Heart left ventricle (tissue), 16 donors: ENCODE data around the gene CT47C1. TPM values are rescaled to one million over a fixed set of nuclear protein-coding genes. Genes with fewer than 3 reads are reported as not detected.
A peak's percentile ranks its signal among the peaks of the same experiment; 100 is the strongest.
"Not testable (repeated sequence)": the region's sequence is repeated elsewhere in the genome, so short reads cannot be mapped to it uniquely, and the experiment has no call there.

Experiments
- ATAC-seq, 4 donors: fragments of 200-7000 bp; cut with Tn5 transposase; one replicate each; pipeline ENCODE4 v1.9.1; 2020 to 2022; ENCODE audit warnings: moderate library complexity in 4 of 4, mild to moderate bottlenecking in 3 of 4, moderate number of reproducible peaks in 1 of 4
- DNase-seq, 5 donors: peaks; one replicate each; pipeline ENCODE4 v3.0.0-alpha.2; 2020
- H3K27ac ChIP-seq, 12 donors: fragments of 200-600 bp; sonication (generic) in 4 of 12; one replicate each; pipeline versions ENCODE4 v1.5.0 to v1.8.0; 2016 to 2022; ENCODE audit warnings: mild to moderate bottlenecking in 2 of 12
- H3K27me3 ChIP-seq, 9 donors: fragments of 200-600 bp; sonication (generic) in 2 of 9; one replicate each; pipeline versions ENCODE4 v1.5.1 to v1.8.0; 2016 to 2022; ENCODE audit warnings: mild to moderate bottlenecking in 3 of 9
- H3K36me3 ChIP-seq, 9 donors: fragments of 200-600 bp; sonication (generic) in 2 of 9; one replicate each; pipeline versions ENCODE4 v1.5.0 to v1.8.0; 2018 to 2022; ENCODE audit warnings: mild to moderate bottlenecking in 2 of 9
- H3K4me1 ChIP-seq, 12 donors: fragments of 200-600 bp; sonication (generic) in 4 of 12; one replicate each; pipeline versions ENCODE4 v1.5.0 to v1.8.0; 2016 to 2022; ENCODE audit warnings: mild to moderate bottlenecking in 3 of 12
- H3K4me3 ChIP-seq, 12 donors: fragments of 200-600 bp; sonication (generic) in 4 of 12; one replicate each; pipeline versions ENCODE4 v1.5.0 to v1.8.0; 2017 to 2022; ENCODE audit warnings: mild to moderate bottlenecking in 9 of 12, moderate library complexity in 4 of 12
- H3K9me3 ChIP-seq, 12 donors: fragments of 200-600 bp; sonication (generic) in 4 of 12; one replicate each; pipeline versions ENCODE4 v1.5.0 to v1.8.0; 2016 to 2022; ENCODE audit warnings: mild to moderate bottlenecking in 1 of 12
- CTCF ChIP-seq, 12 donors: fragments of 200-600 bp; sonication (generic) in 4 of 12; IDR thresholded peaks; one replicate each; pipeline versions ENCODE4 v1.5.0 to v1.8.0; 2018 to 2022; ENCODE audit warnings: antibody characterized with exemption in 12 of 12, mild to moderate bottlenecking in 5 of 12
- POLR2A ChIP-seq, 2 donors: fragments of 450-650 bp; IDR thresholded peaks; one replicate each; pipeline ENCODE4 v1.6.1; 2017; ENCODE audit warnings: antibody characterized with exemption in 2 of 2, mild to moderate bottlenecking in 2 of 2, moderate library complexity in 2 of 2
- WGBS, 4 donors: extraction: QIAGEN DNeasy Blood & Tissue Kit in 2 of 4; methylation state at CpG; one replicate each; pipeline versions ENCODE4 v1.1.5 to v1.1.7; 2013 to 2018; 5-methylcytosine and 5-hydroxymethylcytosine counted together
- intact Hi-C, 10 donors: fragments of 100-400 bp; cut with DNase I; formaldehyde crosslinking; loops; one replicate each; pipeline versions ENCODE4 v1.11.1 to v1.14.2; 2022
- long read RNA-seq, 3 donors: library from polyadenylated mRNA; unstranded; transcript quantifications; one replicate each; pipeline ENCODE4 v2.0.0, GENCODE V29; 2020 to 2021
- polyA plus RNA-seq, 2 donors: library from polyadenylated mRNA; stranded (reverse); fragments of 200-250 nt; gene quantifications; one replicate each; pipeline ENCODE4 v1.2.3, GENCODE V29; 2013
- total RNA-seq, 9 donors: library from RNA; depleted of rRNA in 2 of 9; stranded (reverse); fragments of >200 nt in 2 of 9; fragmentation: NEBNext Ultra II Directional in 3 of 9; extraction: Animal tissue kit (Norgen Biotek cat#: 25700) in 3 of 9; gene quantifications; one replicate each; pipeline versions ENCODE4 v1.1.0 to v1.2.4, GENCODE V29; 2016 to 2023
- donor health status: ischemic (EF 13 %, LVEDD 7.1; RV severe dilation, severe dysfunction).
- donor health status: healthy with polysubstance abuse.
- donor health status: DM: no; HTN: yes; CAD: no.
- donor health status: DM: no; HTN: no; CAD: no.
- donor health status: ischemic (EF 25% LVEDD 6.9; RV normal size, moderate dysfunction).
- donor health status: ischemic (EF 25% LVEDD 5.7; RV mildly dilated, moderate dysfunction).
- donor health status: healthy.
- donor health status: DM: yes; HTN: yes; CAD: no.
- donor health status: ischemic (EF 35%, LVEDD 5.7; RV mildly dilated, moderate dysfunction).
- donor health status: nonischemic (EF 11% LVEDD 7.7; RV severe dilation, severe dysfunction).
- donor health status: DM: yes; HTN: yes; CAD: no.
- donor health status: PGD.
- donor health status: ischemic (EF 29% LVEDD 5.4; RV normal size, mild dysfunction).
- donor health status: nonischemic (EF 23%, LVEDD 6.1; RV moderate dilation, normal function).

The CT47C1 gene
- total RNA-seq (not detected), polyA plus RNA-seq (not detected)
- long read RNA-seq, donor 1: 0 reads
- long read RNA-seq, donor 2: 0 reads
- long read RNA-seq, donor 3: 0 reads

DNA sequence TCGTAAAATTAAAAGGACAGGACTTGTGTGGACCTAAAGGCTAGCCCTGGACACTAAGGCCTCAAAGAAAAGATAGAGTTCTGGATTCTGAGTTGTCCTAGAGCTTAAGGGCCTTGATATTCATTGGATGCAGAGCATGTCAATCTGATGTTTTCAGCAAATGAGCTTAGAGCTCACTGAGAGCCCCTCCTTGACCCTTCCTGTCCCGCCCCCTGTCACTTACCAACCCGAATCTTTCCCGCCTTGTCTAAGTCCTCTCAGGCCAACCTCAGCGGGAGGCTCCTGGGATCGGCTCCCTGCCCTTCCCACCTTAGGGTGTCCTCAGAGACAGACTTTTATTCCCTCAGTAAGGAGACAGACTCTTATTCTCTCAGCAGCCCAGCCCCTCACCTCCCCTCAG, at the start of gene CT47C1:
Gene CT47C1 (plus strand): TSS at position 250 of the 400 bp plus-strand sequence. CDS start 233 bp downstream, outside the sequence.
- H3K4me3 ChIP-seq: no peak within 1 kb of the TSS
- no peaks in the 10 kb centered on the region for H3K36me3 ChIP-seq
- WGBS, 4 donors: 81 to 96% (median 88%) methylated on average over 6 of the region's 6 CpGs
- no peak for TF ChIP-seq CTCF (IDR thresholded peaks at IDR 0.05)
- TF ChIP-seq POLR2A (IDR thresholded peaks at IDR 0.05): no peak
- ATAC-seq (no peak), DNase-seq (no peak)
- H3K4me1 ChIP-seq: no peaks in the 10 kb centered on the region
- no peak within 1 kb of the TSS for H3K27ac ChIP-seq
- H3K27me3 ChIP-seq: peaks cover 0 to 18% (median 0%) of the 10 kb centered on the region in 9 donors
- no peaks in the 10 kb centered on the region for H3K9me3 ChIP-seq
- intact Hi-C loops: no loop called here

GRCh38 chrX:119025900-119026299, 46.9 kb upstream of the CT47C1 start:
- H3K36me3 ChIP-seq: no peaks in the 10 kb centered on the region
- H3K9me3 ChIP-seq: no peaks in the 10 kb centered on the region
- ATAC-seq (no peak), DNase-seq (no peak)
- 92 to 98% (median 96%) methylated on average over 5 of the region's 5 CpGs for WGBS, 4 donors
- no peak for TF ChIP-seq POLR2A (IDR thresholded peaks at IDR 0.05)
- no peak for TF ChIP-seq CTCF (IDR thresholded peaks at IDR 0.05)
- peaks cover 0 to 3% (median 0%) of the 10 kb centered on the region in 9 donors for H3K27me3 ChIP-seq
- H3K27ac ChIP-seq: no peak overlapping the region
- H3K4me1 ChIP-seq: no peaks in the 10 kb centered on the region
- intact Hi-C loops: no loop called here
- H3K4me3 ChIP-seq: no peak overlapping the region

DNA sequence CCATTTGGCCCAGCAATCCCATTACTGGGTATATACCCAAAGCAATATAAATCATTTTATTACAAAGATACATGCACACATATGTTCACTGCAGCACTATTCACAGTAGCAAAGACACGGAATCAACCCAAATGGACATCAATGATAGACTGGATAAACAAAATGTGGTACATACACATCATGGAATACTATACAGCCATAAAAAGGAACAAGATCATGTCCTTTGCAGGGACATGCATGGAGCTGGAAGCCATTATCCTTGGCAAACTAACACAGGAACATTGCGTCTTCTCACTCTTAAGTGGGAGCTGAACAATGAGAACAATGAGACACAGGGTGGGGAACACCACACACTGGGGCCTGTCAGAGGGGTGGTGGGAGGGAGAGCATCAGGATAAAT, 46.4 kb upstream of the CT47C1 start:
- H3K27me3 ChIP-seq, intact Hi-C loops, H3K27ac ChIP-seq, DNase-seq, H3K4me3 ChIP-seq, H3K36me3 ChIP-seq, ATAC-seq, H3K9me3 ChIP-seq, H3K4me1 ChIP-seq: not testable (repeated sequence)
- 84 to 94% (median 93%) methylated on average over 2 of the region's 2 CpGs for WGBS, 4 donors

DNA sequence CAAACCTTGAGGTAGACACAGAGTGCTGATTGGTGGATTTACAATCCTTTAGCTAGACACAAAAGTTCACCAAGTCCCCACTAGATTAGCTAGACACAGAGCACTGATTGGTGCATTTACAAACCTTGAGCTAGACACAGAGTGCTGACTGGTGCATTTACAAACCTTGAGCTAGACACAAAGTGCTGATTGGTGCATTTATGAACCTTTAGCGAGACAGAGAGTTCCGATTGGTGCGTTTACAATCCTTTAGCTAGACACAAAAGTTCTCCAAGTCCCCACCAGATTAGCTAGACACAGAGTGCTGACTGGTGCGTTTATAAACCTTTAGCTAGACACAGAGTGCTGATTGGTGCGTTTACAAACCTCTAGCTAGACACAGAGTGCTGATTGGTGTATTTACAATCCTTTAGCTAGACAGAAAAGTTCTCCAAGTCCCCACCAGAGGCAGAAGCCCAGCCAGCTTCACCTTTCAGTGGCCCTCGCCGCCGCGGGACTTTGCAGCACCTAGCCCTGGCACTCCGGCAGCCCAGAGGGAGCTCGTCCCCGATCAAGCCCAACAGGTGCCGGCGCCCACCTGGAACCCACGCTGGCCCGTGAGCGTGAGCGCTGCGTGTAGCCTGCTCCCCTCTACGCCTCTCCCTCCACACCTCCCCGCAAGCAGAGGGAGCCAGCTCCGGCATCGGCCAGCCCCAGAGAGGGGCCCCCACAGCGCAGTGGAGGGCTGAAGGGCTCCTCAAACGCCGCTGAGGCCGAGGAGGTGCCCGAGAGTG, 44.6 kb upstream of the CT47C1 start:
- H3K27me3 ChIP-seq, H3K4me3 ChIP-seq, H3K4me1 ChIP-seq, ATAC-seq, DNase-seq, intact Hi-C loops, H3K36me3 ChIP-seq, H3K9me3 ChIP-seq: not testable (repeated sequence)
- WGBS, 4 donors: 87 to 96% (median 92%) methylated on average over 20 to 28 of the region's 28 CpGs
- H3K27ac ChIP-seq: peak overlapping the region in 1 of 12 donors; percentile 52

GRCh38 chrX:119028733-119029330, 44.0 kb upstream of the CT47C1 start:
- Histone ChIP-seq H3K4me1 (no peaks in the 10 kb centered on the region), H3K4me3 (no peak overlapping the region), H3K27ac (peak overlapping the region in 1 of 12 donors; percentile 52), H3K27me3 (no peaks in the 10 kb centered on the region), H3K9me3 (peaks cover 0 to 6% (median 0%) of the 10 kb centered on the region in 12 donors), H3K36me3 (no peaks in the 10 kb centered on the region)
- 34 to 73% (median 65%) methylated on average over 1 of the region's 1 CpG for WGBS, 4 donors
- no peak for TF ChIP-seq CTCF (IDR thresholded peaks at IDR 0.05)
- ATAC-seq (peak in 3 of 4 donors; percentile 22 to 71 (median 54)), DNase-seq (no peak)
- intact Hi-C loops: no loop called here

GRCh38 chrX:119029656-119030055, 43.1 kb upstream of the CT47C1 start:
- H3K36me3 ChIP-seq, H3K27me3 ChIP-seq, H3K4me1 ChIP-seq, intact Hi-C loops, H3K4me3 ChIP-seq, H3K27ac ChIP-seq, DNase-seq, ATAC-seq: not testable (repeated sequence)
- whole genome bisulfite sequencing, 4 donors: 91 to 98% (median 96%) methylated on average over 6 to 10 of the region's 10 CpGs
- H3K9me3 ChIP-seq: peaks cover 0 to 10% (median 0%) of the 10 kb centered on the region in 12 donors
